BJ (cell line): ENCODE results near the gene CCDC9. TPM values are rescaled to one million over a fixed set of nuclear protein-coding genes. Genes with fewer than 3 reads are reported as not detected.

Experiments used
- CTCF ChIA-PET: fragments of 350-600 bp; formaldehyde crosslinking; extraction: SDS; loops from one replicate; lab custom pipeline; 2021; ENCODE audit warnings: antibody characterized with exemption, inconsistent platforms; lab: Yijun Ruan, JAX
- POLR2A ChIA-PET: fragments of 300-600 bp; sonication (Branson Sonifier 250); formaldehyde crosslinking; extraction: SDS; loops from one replicate; lab custom pipeline; 2021; ENCODE audit warnings: antibody characterized with exemption; lab: Charles Lee
- DNase-seq: peaks from one replicate; pipeline ENCODE4 v3.0.0-alpha.2; 2011; ENCODE audit warnings: low read depth
- H3K27me3 ChIP-seq: 2 replicates; pipeline ENCODE4 v1.6.0; 2011; ENCODE audit warnings: low read length; ENCODE audit not compliant: control insufficient read depth, insufficient read depth
- H3K36me3 ChIP-seq: 2 replicates; pipeline ENCODE4 v1.5.1; 2011; ENCODE audit warnings: low read length; ENCODE audit not compliant: control insufficient read depth, insufficient read depth
- H3K4me3 ChIP-seq: 2 replicates; pipeline ENCODE4 v1.5.1; 2011; ENCODE audit warnings: low read depth, mild to moderate bottlenecking, control low read depth, low read length
- CTCF ChIP-seq: IDR thresholded peaks from 2 replicates; pipeline ENCODE4 v1.5.1; 2011; ENCODE audit warnings: low read depth, mild to moderate bottlenecking, control low read depth, inconsistent platforms, low read length, moderate library complexity; ENCODE audit not compliant: insufficient read depth
- polyA plus RNA-seq: library from polyadenylated mRNA; depleted of rRNA; stranded (reverse); fragments of >200 nt; gene quantifications from 2 replicates; pipeline ENCODE4 v1.2.3, GENCODE V29; 2011

CCDC9 gene
- polyA plus RNA-seq, 1 experiment: 4.1 TPM

GRCh38 chr19:47232422-47233211 lies 23.7 kb upstream of the CCDC9 start:
- POLR2A ChIA-PET: interaction anchor here (0.6 to 1.2 kb wide), 2 partner anchors 10 to 34 kb away, joined by 3 to 5 read pairs; no protein-coding TSS in a partner anchor
- TF ChIP-seq CTCF: no peak
- H3K36me3 ChIP-seq: no peaks in the 10 kb centered on the region
- no peaks in the 10 kb centered on the region for H3K27me3 ChIP-seq
- DNase-seq: peak; percentile 41
- CTCF ChIA-PET: interaction anchor here (1.0 to 2.4 kb wide), 5 partner anchors 11 to 601 kb away, joined by 3 to 13 read pairs (median 5); no protein-coding TSS in a partner anchor
- peak overlapping the region; percentile 20 for H3K4me3 ChIP-seq

GRCh38 chr19:47236072-47236675 lies 20.2 kb upstream of the CCDC9 start:
- Histone ChIP-seq H3K4me3 (no peak overlapping the region), H3K27me3 (no peaks in the 10 kb centered on the region), H3K36me3 (no peaks in the 10 kb centered on the region)
- no peak for DNase-seq
- CTCF ChIA-PET: interaction anchor here (0.7 kb wide), 1 partner anchor 26 kb away, joined by 3 read pairs; no protein-coding TSS in a partner anchor
- POLR2A ChIA-PET: no interaction called here
- TF ChIP-seq CTCF: no peak

GRCh38 chr19:47239152-47239551 lies 17.2 kb upstream of the CCDC9 start:
- ChIA-PET CTCF (interaction anchor here (1.0 kb wide), 1 partner anchor 90 kb away, joined by 3 read pairs; no protein-coding TSS in a partner anchor), POLR2A (interaction anchor here (0.6 to 1.6 kb wide), 2 partner anchors 13 to 35 kb away, joined by 6 to 7 read pairs; no protein-coding TSS in a partner anchor)
- Histone ChIP-seq H3K27me3 (no peaks in the 10 kb centered on the region), H3K36me3 (no peaks in the 10 kb centered on the region), H3K4me3 (peak overlapping the region; percentile 29)
- TF ChIP-seq CTCF: no peak
- DNase-seq: no peak

GRCh38 chr19:47239610-47240296 lies 16.6 kb upstream of the CCDC9 start:
- Histone ChIP-seq H3K4me3 (peak overlapping the region; percentile 29), H3K36me3 (no peaks in the 10 kb centered on the region), H3K27me3 (no peaks in the 10 kb centered on the region)
- no peak for DNase-seq
- no peak for TF ChIP-seq CTCF
- POLR2A ChIA-PET: interaction anchor here (0.6 to 1.6 kb wide), 2 partner anchors 14 to 34 kb away, joined by 6 to 7 read pairs; no protein-coding TSS in a partner anchor
- CTCF ChIA-PET: interaction anchor here (1.0 kb wide), 1 partner anchor 91 kb away, joined by 3 read pairs; no protein-coding TSS in a partner anchor
